Measurements from ENCODE around the gene GSG1L2. TPM values are rescaled to one million over a fixed set of nuclear protein-coding genes. Genes with fewer than 3 reads are reported as not detected.

Gene GSG1L2
- total RNA-seq, 4 donors from 2014 or later = not detected

DNA sequence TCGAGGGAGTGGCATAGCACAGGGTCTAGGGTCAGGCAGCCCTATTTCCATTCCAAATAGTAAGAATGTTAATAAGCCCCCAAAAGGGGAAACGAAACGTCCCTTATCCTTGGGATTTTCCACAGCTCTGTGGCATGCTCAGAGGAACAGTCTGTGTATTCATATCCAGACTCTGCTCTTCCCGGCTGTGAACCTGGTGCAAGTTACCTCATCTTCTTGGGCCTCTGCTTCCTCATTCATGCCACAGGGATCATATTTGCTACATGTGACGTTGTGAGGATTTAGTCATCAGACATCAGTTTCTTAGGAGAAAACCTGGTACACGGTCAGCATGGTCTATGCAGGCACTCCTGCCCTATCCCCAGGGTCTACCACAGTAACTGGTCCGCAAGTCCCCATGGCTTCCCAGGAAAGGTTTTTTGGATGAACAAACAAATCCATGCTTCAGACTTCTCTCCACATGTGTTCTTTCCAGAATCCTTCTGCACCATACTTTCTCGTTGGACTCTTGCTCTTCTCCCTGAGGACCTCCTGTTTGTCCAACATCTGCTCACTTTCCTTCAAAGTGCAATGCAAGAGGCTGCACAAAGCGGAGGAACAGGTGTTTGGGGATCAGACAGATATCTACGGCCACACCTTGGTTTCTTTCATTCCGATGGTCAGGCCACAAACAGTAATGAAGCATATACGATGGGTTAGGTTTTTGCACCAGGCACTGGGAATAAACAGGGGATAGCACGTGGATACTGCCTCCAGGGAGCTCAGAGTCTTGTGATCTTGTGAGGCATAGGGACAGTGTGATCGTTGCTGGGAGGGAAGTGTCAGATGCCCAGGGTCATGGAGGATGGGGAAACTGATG lies 21.5 kb upstream of the GSG1L2 start:
- TF ChIP-seq, protein P1, sequence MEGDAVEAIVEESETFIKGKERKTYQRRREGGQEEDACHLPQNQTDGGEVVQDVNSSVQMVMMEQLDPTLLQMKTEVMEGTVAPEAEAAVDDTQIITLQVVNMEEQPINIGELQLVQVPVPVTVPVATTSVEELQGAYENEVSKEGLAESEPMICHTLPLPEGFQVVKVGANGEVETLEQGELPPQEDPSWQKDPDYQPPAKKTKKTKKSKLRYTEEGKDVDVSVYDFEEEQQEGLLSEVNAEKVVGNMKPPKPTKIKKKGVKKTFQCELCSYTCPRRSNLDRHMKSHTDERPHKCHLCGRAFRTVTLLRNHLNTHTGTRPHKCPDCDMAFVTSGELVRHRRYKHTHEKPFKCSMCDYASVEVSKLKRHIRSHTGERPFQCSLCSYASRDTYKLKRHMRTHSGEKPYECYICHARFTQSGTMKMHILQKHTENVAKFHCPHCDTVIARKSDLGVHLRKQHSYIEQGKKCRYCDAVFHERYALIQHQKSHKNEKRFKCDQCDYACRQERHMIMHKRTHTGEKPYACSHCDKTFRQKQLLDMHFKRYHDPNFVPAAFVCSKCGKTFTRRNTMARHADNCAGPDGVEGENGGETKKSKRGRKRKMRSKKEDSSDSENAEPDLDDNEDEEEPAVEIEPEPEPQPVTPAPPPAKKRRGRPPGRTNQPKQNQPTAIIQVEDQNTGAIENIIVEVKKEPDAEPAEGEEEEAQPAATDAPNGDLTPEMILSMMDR (IDR thresholded peaks at IDR 0.05) = no peak
- no peak for TF ChIP-seq POLR2A (IDR thresholded peaks at IDR 0.05)
- Histone ChIP-seq H3K36me3 (no peaks in the 10 kb centered on the region), H3K27me3 (no peaks in the 10 kb centered on the region), H3K9me3 (no peaks in the 10 kb centered on the region), H3K4me3 (no peak overlapping the region), H3K27ac (peak overlapping the region; percentile 55 to 73 (median 64)), H3K4me1 (peaks cover 0 to 18% (median 0%) of the 10 kb centered on the region in 4 donors)
- no peak for DNase-seq

DNA sequence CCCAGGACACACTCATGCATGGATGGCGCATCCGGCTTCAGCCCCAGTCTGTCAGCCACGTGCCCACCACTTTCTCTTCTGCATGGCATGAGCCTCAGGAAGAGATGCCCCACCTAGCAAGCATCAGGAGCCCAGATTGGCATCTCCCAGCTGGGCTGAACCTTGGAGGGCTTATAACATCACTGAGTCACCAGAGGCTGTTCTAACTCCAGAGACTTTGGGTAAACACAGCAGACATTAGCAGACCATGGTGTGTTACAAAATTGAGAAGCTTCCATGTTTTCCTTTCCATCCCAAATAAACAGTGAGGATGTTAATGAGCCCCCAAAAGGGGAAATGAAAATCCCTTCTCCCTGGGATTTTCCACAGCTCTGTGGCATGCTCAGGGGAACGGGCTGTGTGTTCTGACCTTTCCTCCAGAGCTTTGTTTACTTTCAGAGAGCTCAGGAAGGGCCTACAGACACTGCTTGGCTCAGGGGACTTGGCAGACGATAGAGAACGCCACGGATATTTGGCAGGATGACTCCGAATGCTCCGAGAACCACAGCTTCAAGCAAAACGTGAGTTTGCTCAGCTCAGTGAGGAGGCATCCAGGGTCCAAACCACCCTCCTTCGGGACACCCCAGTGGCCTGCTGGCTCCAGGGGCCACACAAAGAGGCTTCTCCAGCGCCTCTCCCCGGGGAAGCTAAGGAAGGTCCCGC lies 20.3 kb upstream of the GSG1L2 start:
- peak in 1 of 3 donors; percentile 54 for DNase-seq
- H3K36me3 ChIP-seq = no peaks in the 10 kb centered on the region
- H3K4me3 ChIP-seq = no peak overlapping the region

DNA sequence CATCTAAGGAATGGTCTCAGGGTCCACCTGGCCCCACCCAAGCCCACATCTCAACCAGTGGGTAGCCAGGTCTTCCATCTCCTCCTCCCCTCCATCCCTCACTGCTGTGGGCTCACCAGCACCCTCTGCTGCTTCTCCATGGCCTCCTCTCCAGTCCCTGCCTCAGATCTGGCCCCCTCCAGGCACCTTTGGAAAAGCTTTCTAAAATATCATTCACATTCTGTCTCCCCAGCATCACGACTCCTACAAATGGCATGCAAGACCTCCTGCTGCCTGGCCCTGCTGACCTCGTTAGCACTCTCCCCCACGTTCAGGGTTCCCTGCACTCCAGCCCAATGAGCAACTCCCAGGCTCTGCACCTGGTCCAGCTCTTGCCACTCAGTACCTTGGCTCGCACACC lies 17.6 kb upstream of the GSG1L2 start:
- peaks cover 0 to 18% (median 0%) of the 10 kb centered on the region in 4 donors for H3K4me1 ChIP-seq
- no peaks in the 10 kb centered on the region for H3K9me3 ChIP-seq
- peak in 1 of 3 donors; percentile 29 for DNase-seq
- no peaks in the 10 kb centered on the region for H3K36me3 ChIP-seq
- H3K27ac ChIP-seq = no peak overlapping the region
- TF ChIP-seq, protein P1 (IDR thresholded peaks at IDR 0.05) = no peak
- TF ChIP-seq POLR2A (IDR thresholded peaks at IDR 0.05) = no peak
- H3K27me3 ChIP-seq = no peaks in the 10 kb centered on the region
- H3K4me3 ChIP-seq = no peak overlapping the region

More for the DNA sequence above, 20.3 kb upstream of the GSG1L2 start:
- TF ChIP-seq, protein P1 (IDR thresholded peaks at IDR 0.05) = no peak
- no peak for TF ChIP-seq POLR2A (IDR thresholded peaks at IDR 0.05)
- Histone ChIP-seq H3K27ac (peak overlapping the region; percentile 55 to 73 (median 64)), H3K9me3 (no peaks in the 10 kb centered on the region), H3K27me3 (no peaks in the 10 kb centered on the region), H3K4me1 (peaks cover 0 to 18% (median 0%) of the 10 kb centered on the region in 4 donors)

DNA sequence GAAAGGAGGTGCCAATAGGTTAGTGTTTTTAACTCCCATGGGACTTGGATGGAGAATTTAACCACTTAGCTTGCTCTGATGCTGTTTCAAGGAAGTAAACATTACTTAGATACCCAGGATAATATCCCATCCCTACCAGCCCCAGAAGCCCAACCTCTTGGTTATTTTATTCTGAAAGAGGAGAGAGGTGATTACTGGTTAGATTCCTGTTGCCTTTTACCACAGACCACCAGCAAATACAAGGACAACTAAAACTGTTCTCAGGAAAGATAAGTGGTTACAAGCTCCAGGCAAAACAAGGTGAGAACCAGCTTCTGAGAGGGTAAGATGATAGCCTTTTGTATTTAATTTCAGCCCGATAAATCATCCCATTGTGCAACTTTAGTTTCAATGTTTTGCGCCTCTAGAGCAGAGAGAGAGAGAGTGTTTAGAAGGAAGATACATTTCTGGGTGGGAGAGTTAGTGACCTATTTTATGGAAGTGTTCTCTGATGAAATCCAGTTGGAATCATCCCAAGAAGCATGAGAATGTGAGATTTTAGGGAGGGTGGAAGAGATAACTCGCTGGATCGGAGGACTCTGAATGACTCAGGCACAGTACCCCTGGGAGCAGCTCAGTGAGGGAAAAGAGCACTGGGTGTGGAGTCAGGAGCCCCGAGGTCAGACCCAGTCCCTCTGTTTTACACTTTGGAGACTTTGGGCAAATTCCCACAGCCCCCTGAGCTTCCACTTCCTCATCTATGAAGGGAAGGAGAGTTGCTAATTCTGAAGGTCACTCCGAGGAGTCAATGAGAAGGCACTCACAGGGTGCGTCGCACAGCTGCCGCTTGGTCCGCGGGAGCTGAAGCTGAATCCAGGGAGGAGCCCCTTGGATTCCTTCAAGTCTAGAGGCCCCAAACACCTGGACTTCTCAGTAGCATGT lies 15.9 kb upstream of the GSG1L2 start:
- H3K4me3 ChIP-seq = no peak overlapping the region
- TF ChIP-seq POLR2A (IDR thresholded peaks at IDR 0.05) = no peak
- TF ChIP-seq, protein P1 (IDR thresholded peaks at IDR 0.05) = no peak
- no peaks in the 10 kb centered on the region for H3K9me3 ChIP-seq
- H3K4me1 ChIP-seq = peaks cover 0 to 10% (median 0%) of the 10 kb centered on the region in 4 donors
- no peaks in the 10 kb centered on the region for H3K27me3 ChIP-seq
- H3K36me3 ChIP-seq = no peaks in the 10 kb centered on the region
- H3K27ac ChIP-seq = peak overlapping the region in 3 of 4 donors; percentile 30 to 68 (median 53)
- DNase-seq = peak in 1 of 3 donors; percentile 47

DNA sequence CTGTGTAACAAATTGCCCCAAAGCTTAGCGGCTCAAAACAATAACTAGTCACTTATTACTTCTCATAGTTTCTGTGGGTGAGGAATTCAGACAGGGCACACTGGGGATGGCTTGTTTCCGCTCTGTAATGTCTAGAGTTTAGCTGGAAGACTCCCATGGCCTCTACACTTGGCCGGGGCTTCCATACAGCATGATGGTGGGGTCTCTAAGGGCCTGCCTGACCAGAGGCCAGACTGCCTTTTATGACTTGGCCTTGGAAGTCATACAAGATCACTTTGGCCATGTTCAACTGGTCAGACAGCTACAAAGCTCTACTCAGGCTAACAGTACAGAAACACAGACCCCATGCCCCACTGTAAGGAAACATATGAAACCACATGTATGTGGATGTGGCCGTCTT lies 12.0 kb upstream of the GSG1L2 start:
- Histone ChIP-seq H3K4me3 (no peak overlapping the region), H3K36me3 (no peaks in the 10 kb centered on the region), H3K4me1 (no peaks in the 10 kb centered on the region), H3K9me3 (no peaks in the 10 kb centered on the region), H3K27me3 (no peaks in the 10 kb centered on the region), H3K27ac (no peak overlapping the region)
- no peak for TF ChIP-seq POLR2A (IDR thresholded peaks at IDR 0.05)
- TF ChIP-seq, protein P1 (IDR thresholded peaks at IDR 0.05) = no peak
- DNase-seq = peak in 1 of 3 donors; percentile 8
